H9 (cell line): ENCODE data around the gene SLC2A2. TPM values are rescaled to one million over a fixed set of nuclear protein-coding genes. Genes with fewer than 3 reads are reported as not detected.

ENCODE experiments used
- DNase-seq: peaks from one replicate; pipeline ENCODE4 v3.0.0-alpha.2; 2017
- H2AFZ ChIP-seq: one replicate; pipeline ENCODE4 v1.6.1; 2013; ENCODE audit warnings: mild to moderate bottlenecking, low read length, control low read depth, moderate library complexity
- H2AK5ac ChIP-seq: 2 replicates; pipeline ENCODE4 v1.6.1; 2013; ENCODE audit warnings: low read length, control low read depth, mixed read lengths; ENCODE audit not compliant: insufficient read length
- H2BK120ac ChIP-seq: one replicate; pipeline ENCODE4 v1.6.1; 2013; ENCODE audit warnings: low read depth, mild to moderate bottlenecking, low read length, control low read depth, inconsistent platforms; ENCODE audit not compliant: poor library complexity, severe bottlenecking
- H2BK12ac ChIP-seq: 2 replicates; pipeline ENCODE4 v1.6.1; 2013; ENCODE audit warnings: low read length, control low read depth, mixed read lengths, low read depth; ENCODE audit not compliant: insufficient read length
- H2BK15ac ChIP-seq: 2 replicates; pipeline ENCODE4 v1.6.1; 2013; ENCODE audit warnings: low read depth, low read length, control low read depth
- H2BK20ac ChIP-seq: one replicate; pipeline ENCODE4 v1.6.1; 2013; ENCODE audit warnings: low read depth, mild to moderate bottlenecking, low read length, control low read depth, inconsistent platforms; ENCODE audit not compliant: poor library complexity, severe bottlenecking
- H2BK5ac ChIP-seq: 2 replicates; pipeline ENCODE4 v1.6.1; 2013; ENCODE audit warnings: low read length, control low read depth, mixed read lengths; ENCODE audit not compliant: insufficient read length
- H3K14ac ChIP-seq: 2 replicates; pipeline ENCODE4 v1.6.1; 2013; ENCODE audit warnings: low read length, control low read depth; ENCODE audit not compliant: insufficient read depth
- H3K18ac ChIP-seq: 2 replicates; pipeline ENCODE4 v1.6.1; 2013; ENCODE audit warnings: low read depth, mild to moderate bottlenecking, mixed read lengths, low read length, control low read depth; ENCODE audit not compliant: insufficient read length
- H3K23ac ChIP-seq: 2 replicates; pipeline ENCODE4 v1.6.1; 2013; ENCODE audit warnings: low read length, control low read depth, mixed read lengths, low read depth; ENCODE audit not compliant: insufficient read length
- H3K23me2 ChIP-seq: 2 replicates; pipeline ENCODE4 v1.6.1; 2013; ENCODE audit warnings: low read depth, mild to moderate bottlenecking, mixed read lengths, low read length, control low read depth; ENCODE audit not compliant: insufficient read length, poor library complexity, severe bottlenecking
- H3K27ac ChIP-seq: 2 replicates; pipeline ENCODE4 v1.5.1; 2013; ENCODE audit warnings: low read length, control low read depth, mixed read lengths, low read depth; ENCODE audit not compliant: insufficient read length
- H3K27me3 ChIP-seq: 2 replicates; pipeline ENCODE4 v1.6.1; 2013; ENCODE audit warnings: low read length, control low read depth, inconsistent platforms; ENCODE audit not compliant: insufficient read depth
- H3K4ac ChIP-seq: 2 replicates; pipeline ENCODE4 v1.6.1; 2013; ENCODE audit warnings: low read depth, mild to moderate bottlenecking, control low read depth, inconsistent platforms, low read length, moderate library complexity
- H3K4me1 ChIP-seq: 2 replicates; pipeline ENCODE4 v1.6.1; 2013; ENCODE audit warnings: low read length, control low read depth, inconsistent platforms; ENCODE audit not compliant: insufficient read depth
- H3K4me2 ChIP-seq: 2 replicates; pipeline ENCODE4 v1.6.1; 2013; ENCODE audit warnings: low read length, control low read depth, mixed read lengths; ENCODE audit not compliant: insufficient read length, insufficient read depth
- H3K56ac ChIP-seq: 2 replicates; pipeline ENCODE4 v1.6.1; 2013; ENCODE audit warnings: low read depth, mild to moderate bottlenecking, mixed read lengths, low read length, control low read depth; ENCODE audit not compliant: insufficient read length
- H3K79me1 ChIP-seq: 2 replicates; pipeline ENCODE4 v1.6.1; 2013; ENCODE audit warnings: low read depth, mild to moderate bottlenecking, moderate library complexity, low read length, control low read depth, inconsistent platforms; ENCODE audit not compliant: insufficient read depth, poor library complexity, severe bottlenecking
- H3K79me2 ChIP-seq: 2 replicates; pipeline ENCODE4 v1.6.1; 2013; ENCODE audit warnings: low read length, control low read depth, inconsistent platforms; ENCODE audit not compliant: insufficient read depth
- H3K9ac ChIP-seq: 2 replicates; pipeline ENCODE4 v1.6.1; 2013; ENCODE audit warnings: low read length, control low read depth, mixed read lengths; ENCODE audit not compliant: insufficient read length; ENCODE audit errors: extremely low read depth
- H3K9me3 ChIP-seq: one replicate; pipeline ENCODE4 v1.6.1; 2013; ENCODE audit warnings: low read depth, low read length, inconsistent platforms; ENCODE audit not compliant: control insufficient read depth
- H3T11ph ChIP-seq: one replicate; pipeline ENCODE4 v1.6.1; 2013; ENCODE audit warnings: mild to moderate bottlenecking, low read length, control low read depth, inconsistent platforms
- H4K20me1 ChIP-seq: one replicate; pipeline ENCODE4 v1.6.1; 2013; ENCODE audit not compliant: control insufficient read depth, insufficient read length, insufficient read depth
- H4K5ac ChIP-seq: 2 replicates; pipeline ENCODE4 v1.6.1; 2013; ENCODE audit warnings: low read depth, mild to moderate bottlenecking, mixed read lengths, low read length, control low read depth; ENCODE audit not compliant: insufficient read length
- H4K8ac ChIP-seq: replicated peaks from 2 replicates; pipeline ENCODE4 v1.6.1; 2013; ENCODE audit warnings: low read length, control low read depth, mixed read lengths, low read depth; ENCODE audit not compliant: insufficient read length
- H4K91ac ChIP-seq: 2 replicates; pipeline ENCODE4 v1.6.1; 2013; ENCODE audit warnings: low read depth, mild to moderate bottlenecking, moderate library complexity, mixed read lengths, low read length, control low read depth; ENCODE audit not compliant: insufficient read length
- H3K27ac Mint-ChIP-seq, 3 experiments: 2 replicates in 2 of 3; 3 replicates in 1 of 3; pipeline ENCODE4 v1.8.0; 2020 to 2021; ENCODE audit warnings: mixed read lengths in 3 of 3, mild to moderate bottlenecking in 1 of 3, moderate library complexity in 1 of 3
- H3K27me3 Mint-ChIP-seq: 2 replicates; pipeline ENCODE4 v1.8.0; 2021; ENCODE audit warnings: low read depth, mild to moderate bottlenecking, moderate library complexity, mixed read lengths
- H3K36me3 Mint-ChIP-seq, 3 experiments: 2 replicates in 2 of 3; 3 replicates in 1 of 3; pipeline ENCODE4 v1.8.0; 2020 to 2021; ENCODE audit warnings: low read depth in 3 of 3, mixed read lengths in 3 of 3; ENCODE audit not compliant: insufficient read depth in 1 of 3
- H3K4me1 Mint-ChIP-seq, 2 experiments: 2 replicates each; pipeline ENCODE4 v1.8.0; 2020; ENCODE audit warnings: mixed read lengths in 2 of 2
- H3K4me3 Mint-ChIP-seq, 2 experiments: 2 replicates in 1 of 2; 3 replicates in 1 of 2; pipeline ENCODE4 v1.8.0; 2020 to 2021; ENCODE audit warnings: mild to moderate bottlenecking in 2 of 2, mixed read lengths in 2 of 2, moderate library complexity in 1 of 2
- H3K9me3 Mint-ChIP-seq, 2 experiments: 2 replicates in 1 of 2; 3 replicates in 1 of 2; pipeline ENCODE4 v1.8.0; 2020; ENCODE audit warnings: mild to moderate bottlenecking in 2 of 2, mixed read lengths in 2 of 2, moderate library complexity in 1 of 2
- WGBS: extraction: QIAGEN DNeasy Blood & Tissue Kit; methylation state at CpG from one replicate; pipeline ENCODE4 v1.1.7; 2013; ENCODE audit warnings: missing lambda C conversion rate, low lambda C conversion rate, mixed read lengths; ENCODE audit not compliant: insufficient read length; ENCODE audit errors: extremely low coverage; 5-methylcytosine and 5-hydroxymethylcytosine counted together
- total RNA-seq: library from RNA; stranded (reverse); gene quantifications from 2 replicates; pipeline ENCODE4 v1.2.1, GENCODE V29; 2021
- TF ChIP-seq, protein P1 (sequence below): fragments of 200-600 bp; sonication (generic); conservative IDR thresholded peaks from 3 replicates; pipeline ENCODE4 v1.8.0; 2021; ENCODE audit warnings: antibody characterized with exemption, mild to moderate bottlenecking

The SLC2A2 gene
- total RNA-seq, 1 experiment from 2014 or later = not detected

GRCh38 chr3:171044384-171044783 is 17.9 kb upstream of the SLC2A2 start:
- peaks cover 12 to 13% of the 10 kb centered on the region in 2 experiments for H3K4me1 Mint-ChIP-seq
- H3K36me3 Mint-ChIP-seq = no peaks in the 10 kb centered on the region
- Histone ChIP-seq H3K23me2 (no peaks in the 10 kb centered on the region), H3K14ac (no peak overlapping the region), H2BK15ac (no peak overlapping the region), H2BK20ac (no peak overlapping the region), H3K9ac (no peak overlapping the region), H2BK120ac (no peak overlapping the region), H3K4me2 (no peak overlapping the region), H3K23ac (no peak overlapping the region), H2BK12ac (no peak overlapping the region), H3K9me3 (no peaks in the 10 kb centered on the region), H3K79me2 (no peaks in the 10 kb centered on the region), H3K27me3 (no peaks in the 10 kb centered on the region), H4K91ac (no peak overlapping the region), H3K56ac (no peak overlapping the region), H2AK5ac (no peak overlapping the region), H2BK5ac (no peak overlapping the region), H3K18ac (no peak overlapping the region), H4K20me1 (no peaks in the 10 kb centered on the region), H3K4me1 (no peaks in the 10 kb centered on the region), H2AFZ (no peak overlapping the region), H3K27ac (no peak overlapping the region), H4K5ac (no peak overlapping the region), H3K79me1 (no peaks in the 10 kb centered on the region), H3T11ph (no peak overlapping the region), H3K4ac (no peak overlapping the region), H4K8ac (no peak overlapping the region)
- H3K9me3 Mint-ChIP-seq = no peaks in the 10 kb centered on the region
- H3K27ac Mint-ChIP-seq = no peak overlapping the region
- WGBS = no CpG with 5 or more reads among the region's 1 CpG
- H3K27me3 Mint-ChIP-seq = no peaks in the 10 kb centered on the region
- H3K4me3 Mint-ChIP-seq = no peak overlapping the region
- DNase-seq = no peak
- TF ChIP-seq, protein P1, sequence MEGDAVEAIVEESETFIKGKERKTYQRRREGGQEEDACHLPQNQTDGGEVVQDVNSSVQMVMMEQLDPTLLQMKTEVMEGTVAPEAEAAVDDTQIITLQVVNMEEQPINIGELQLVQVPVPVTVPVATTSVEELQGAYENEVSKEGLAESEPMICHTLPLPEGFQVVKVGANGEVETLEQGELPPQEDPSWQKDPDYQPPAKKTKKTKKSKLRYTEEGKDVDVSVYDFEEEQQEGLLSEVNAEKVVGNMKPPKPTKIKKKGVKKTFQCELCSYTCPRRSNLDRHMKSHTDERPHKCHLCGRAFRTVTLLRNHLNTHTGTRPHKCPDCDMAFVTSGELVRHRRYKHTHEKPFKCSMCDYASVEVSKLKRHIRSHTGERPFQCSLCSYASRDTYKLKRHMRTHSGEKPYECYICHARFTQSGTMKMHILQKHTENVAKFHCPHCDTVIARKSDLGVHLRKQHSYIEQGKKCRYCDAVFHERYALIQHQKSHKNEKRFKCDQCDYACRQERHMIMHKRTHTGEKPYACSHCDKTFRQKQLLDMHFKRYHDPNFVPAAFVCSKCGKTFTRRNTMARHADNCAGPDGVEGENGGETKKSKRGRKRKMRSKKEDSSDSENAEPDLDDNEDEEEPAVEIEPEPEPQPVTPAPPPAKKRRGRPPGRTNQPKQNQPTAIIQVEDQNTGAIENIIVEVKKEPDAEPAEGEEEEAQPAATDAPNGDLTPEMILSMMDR = no peak
